Non-pigmented ciliary epithelial cell (primary cell): ENCODE measurements around the gene GRIK4.
"Not testable (repeated sequence)": the region's sequence is repeated elsewhere in the genome, so short reads cannot be mapped to it uniquely, and the experiment has no call there.

Source experiments
- DNase-seq: peaks from one replicate; pipeline ENCODE4 v3.0.0-alpha.2; 2010; ENCODE audit warnings: low read depth

GRIK4 gene

GRCh38 chr11:120606211-120607010 is 94.9 kb downstream of the GRIK4 start:
- DNase-seq: no peak

GRCh38 chr11:120608061-120608460 is 96.5 kb downstream of the GRIK4 start:
- no peak for DNase-seq

GRCh38 chr11:120608760-120609211 is 97.2 kb downstream of the GRIK4 start:
- no peak for DNase-seq

DNA sequence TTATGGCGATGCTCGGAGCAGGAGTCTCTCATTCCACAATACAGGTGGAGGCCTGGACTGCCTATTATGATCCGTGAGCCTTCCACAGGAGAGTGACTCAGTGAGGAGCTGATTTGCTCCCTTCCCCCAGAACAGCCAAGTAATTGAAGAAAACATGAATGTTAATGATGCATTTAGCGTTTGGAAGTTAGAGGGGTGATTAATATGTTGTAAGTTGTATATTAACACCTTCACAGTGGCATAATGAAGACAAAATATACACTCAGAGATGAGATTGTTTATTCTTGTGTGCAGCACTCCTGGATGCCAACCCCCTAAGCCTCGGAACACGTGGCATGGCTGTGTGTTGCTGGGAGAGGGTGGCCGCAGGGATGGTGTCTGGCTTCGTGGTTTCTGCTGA is 98.6 kb downstream of the GRIK4 start:
- no peak for DNase-seq

GRCh38 chr11:120611581-120611980 is 100.0 kb downstream of the GRIK4 start:
- no peak for DNase-seq

GRCh38 chr11:120612513-120613263 is 101.1 kb downstream of the GRIK4 start:
- DNase-seq: peak; percentile 8

- no peak for DNase-seq
Observed at GRCh38 chr11:120613264-120614226, 102.0 kb downstream of the GRIK4 start.

GRCh38 chr11:120615391-120615790 is 103.8 kb downstream of the GRIK4 start:
- no peak for DNase-seq

GRCh38 chr11:120618399-120618798 is 106.9 kb downstream of the GRIK4 start:
- DNase-seq: no peak

- no peak for DNase-seq
Observed at GRCh38 chr11:120622189-120622875, 110.8 kb downstream of the GRIK4 start.

GRCh38 chr11:120624992-120625391 is 113.4 kb downstream of the GRIK4 start:
- DNase-seq: not testable (repeated sequence)

DNA sequence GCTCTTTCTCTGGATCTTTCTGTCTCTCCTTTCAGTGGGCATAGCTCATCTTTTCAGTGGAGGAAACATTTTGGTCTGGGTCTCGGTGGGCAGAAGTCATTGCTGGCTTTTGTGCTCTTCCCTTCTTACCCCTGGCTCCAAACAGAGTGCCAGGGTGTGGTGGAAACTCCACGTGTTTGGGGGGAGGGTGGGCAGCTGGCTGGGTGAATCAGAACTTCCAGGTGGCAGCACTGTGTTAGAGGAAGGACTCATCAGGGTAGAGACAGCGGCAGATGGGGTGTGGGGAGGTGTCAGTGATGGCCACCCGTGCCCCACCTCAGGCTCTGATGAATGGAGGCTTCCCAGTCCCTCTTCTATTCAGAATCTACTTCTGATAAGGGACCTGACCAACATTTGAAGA is 114.0 kb downstream of the GRIK4 start:
- no peak for DNase-seq

DNA sequence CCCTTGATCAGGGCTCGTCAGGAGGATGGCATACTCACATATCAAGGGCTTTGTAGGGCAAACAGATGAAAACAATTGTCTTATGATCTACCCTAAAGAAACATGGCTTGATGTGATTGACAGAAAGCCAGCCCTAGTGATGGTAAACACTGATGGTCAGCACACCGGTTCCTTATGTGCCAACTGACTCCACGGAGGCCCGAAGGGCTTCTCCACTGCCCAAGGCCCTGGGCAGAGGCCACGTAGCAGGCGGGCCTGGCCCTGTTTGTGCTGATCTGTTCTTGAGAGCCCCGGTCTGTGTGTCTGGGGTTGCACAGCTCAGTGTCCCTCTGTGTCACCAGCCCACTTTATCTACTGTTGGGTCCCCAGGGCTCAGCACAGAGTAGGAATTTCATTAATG is 115.2 kb downstream of the GRIK4 start:
- no peak for DNase-seq

GRCh38 chr11:120627327-120628163 is 116.0 kb downstream of the GRIK4 start:
- no peak for DNase-seq

- no peak for DNase-seq
Observed at GRCh38 chr11:120629407-120630080, 118.0 kb downstream of the GRIK4 start.

- DNase-seq: no peak
Observed at GRCh38 chr11:120630122-120630521, 118.6 kb downstream of the GRIK4 start.

DNA sequence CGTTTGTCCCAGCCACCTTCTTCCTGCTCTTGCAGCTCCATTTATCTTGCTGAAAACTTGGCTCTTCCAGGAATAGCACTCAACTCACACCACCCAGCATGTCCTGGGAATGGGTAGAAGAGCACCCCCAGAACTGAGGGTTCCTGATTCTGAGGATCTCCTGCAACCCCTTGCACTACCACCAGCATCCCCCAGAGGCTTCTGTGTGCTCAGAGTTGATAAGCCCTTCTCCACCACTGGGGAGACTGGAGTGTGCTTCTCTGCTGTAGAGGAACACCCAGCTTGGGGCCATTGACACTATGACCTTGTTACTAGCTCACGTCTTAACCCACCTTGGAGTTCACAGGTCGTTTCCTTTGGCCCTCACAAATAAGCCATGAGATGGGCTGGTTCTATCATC is 121.0 kb downstream of the GRIK4 start:
- DNase-seq: no peak

- DNase-seq: no peak
Observed at GRCh38 chr11:120633616-120634393, 122.3 kb downstream of the GRIK4 start.

DNA sequence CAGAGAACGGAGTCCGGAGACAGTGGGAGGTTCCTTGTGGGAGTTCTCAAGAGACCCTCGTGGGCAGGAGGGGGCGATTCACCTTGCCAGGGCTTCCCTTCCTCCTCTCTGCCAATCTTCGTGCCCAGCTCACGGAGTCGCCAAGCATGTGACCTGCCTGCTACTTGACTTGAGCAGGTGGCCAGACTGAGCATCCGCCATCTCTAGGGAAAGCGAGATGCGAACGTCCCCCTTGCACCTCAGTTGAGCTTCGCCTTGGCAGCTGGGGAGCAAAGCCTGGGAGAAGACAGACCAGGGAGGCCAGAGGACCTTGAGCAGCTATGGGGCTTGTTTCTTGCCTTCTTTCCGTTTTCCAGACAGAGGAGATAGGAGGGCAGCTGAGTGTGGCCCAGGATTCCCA is 123.2 kb downstream of the GRIK4 start:
- DNase-seq: no peak
